ENCODE data around the gene CFAP221. TPM values are rescaled to one million over a fixed set of nuclear protein-coding genes. Genes with fewer than 3 reads are reported as not detected.
A peak's percentile ranks its signal among the peaks of the same experiment; 100 is the strongest.

The CFAP221 gene
- total RNA-seq, 1 experiment from 2014 or later: 0.20 TPM

- Mint-ChIP-seq H3K4me3 (no peak overlapping the region), H3K9me3 (no peaks in the 10 kb centered on the region; a peak in 1 of 5 replicates), H3K36me3 (ENCODE audit: insufficient read depth in 1 of 3, low read depth in 3 of 3) (no peaks in the 10 kb centered on the region), H3K27me3 (ENCODE audit: low read depth) (peaks cover 33% of the 10 kb centered on the region), H3K27ac (no peak overlapping the region), H3K4me1 (peaks cover 12 to 15% of the 10 kb centered on the region in 2 experiments)
- no peak overlapping the region for H2BK15ac ChIP-seq (ENCODE audit: low read depth, low read length)
- no peak overlapping the region for H2BK20ac ChIP-seq (ENCODE audit: low read depth, low read length, poor library complexity, severe bottlenecking)
- H3K14ac ChIP-seq (ENCODE audit: insufficient read depth, low read length): no peak overlapping the region
- no peaks in the 10 kb centered on the region for H4K20me1 ChIP-seq (ENCODE audit: control insufficient read depth, insufficient read depth, insufficient read length)
- WGBS (ENCODE audit: extremely low coverage, insufficient read length, low lambda C conversion rate): no CpG with 5 or more reads among the region's 17 CpGs
- H3K79me2 ChIP-seq (ENCODE audit: insufficient read depth, low read length): no peaks in the 10 kb centered on the region
- TF ChIP-seq CTCF (conservative IDR thresholded peaks at IDR 0.05): peak; percentile 95
- H4K5ac ChIP-seq (ENCODE audit: insufficient read length, low read depth, low read length): no peak overlapping the region
- H3K9me3 ChIP-seq (ENCODE audit: control insufficient read depth, low read depth, low read length): no peaks in the 10 kb centered on the region
- no peak overlapping the region for H3K9ac ChIP-seq (ENCODE audit: extremely low read depth, insufficient read length, low read length)
- H3K4me1 ChIP-seq (ENCODE audit: insufficient read depth, low read length): no peaks in the 10 kb centered on the region; the same call in 1 of the 2 replicates
- H3K23me2 ChIP-seq (ENCODE audit: insufficient read length, low read depth, low read length, poor library complexity, severe bottlenecking): no peaks in the 10 kb centered on the region
- no peak overlapping the region for H3K4ac ChIP-seq (ENCODE audit: low read depth, low read length)
- no peak overlapping the region for H3T11ph ChIP-seq (ENCODE audit: low read length)
- H4K91ac ChIP-seq (ENCODE audit: insufficient read length, low read depth, low read length): no peak overlapping the region
- no peak overlapping the region for H3K18ac ChIP-seq (ENCODE audit: insufficient read length, low read depth, low read length)
- H3K56ac ChIP-seq (ENCODE audit: insufficient read length, low read depth, low read length): no peak overlapping the region
- peak; percentile 87 for DNase-seq
- no peak overlapping the region for H2AK5ac ChIP-seq (ENCODE audit: insufficient read length, low read length)
- no peak overlapping the region for H2AFZ ChIP-seq (ENCODE audit: low read length)
- H4K8ac ChIP-seq (replicated peaks; ENCODE audit: insufficient read length, low read depth, low read length): no peak overlapping the region
- H2BK12ac ChIP-seq (ENCODE audit: insufficient read length, low read depth, low read length): no peak overlapping the region
- H3K79me1 ChIP-seq (ENCODE audit: insufficient read depth, low read depth, low read length, poor library complexity, severe bottlenecking): no peaks in the 10 kb centered on the region
- H2BK120ac ChIP-seq (ENCODE audit: low read depth, low read length, poor library complexity, severe bottlenecking): no peak overlapping the region
- H3K4me2 ChIP-seq (ENCODE audit: insufficient read depth, insufficient read length, low read length): no peak overlapping the region
- no peak overlapping the region for H3K23ac ChIP-seq (ENCODE audit: insufficient read length, low read depth, low read length)
- no peak overlapping the region for H2BK5ac ChIP-seq (ENCODE audit: insufficient read length, low read length)
- no peaks in the 10 kb centered on the region for H3K27me3 ChIP-seq (ENCODE audit: insufficient read depth, low read length)
- H3K27ac ChIP-seq (ENCODE audit: insufficient read length, low read depth, low read length): no peak overlapping the region
These were observed 97.5 kb downstream of the CFAP221 start for GRCh38 chr2:119641562-119642258.

Data from H9 (cell line).